Brain pericyte (primary cell): ENCODE measurements around the gene SKAP2.

Experiments used
- DNase-seq: peaks from one replicate; pipeline ENCODE4 v3.0.0-alpha.2; 2012; ENCODE audit warnings: low read depth, low spot score

Gene SKAP2

GRCh38 chr7:26638140-26638539 lies 226.2 kb downstream of the SKAP2 start:
- DNase-seq = no peak

- no peak for DNase-seq
Measured at GRCh38 chr7:26637610-26638009, 226.8 kb downstream of the SKAP2 start.

- DNase-seq = no peak
Measured at GRCh38 chr7:26636808-26637207, 227.6 kb downstream of the SKAP2 start.

- no peak for DNase-seq
Measured at GRCh38 chr7:26633557-26633956, 230.8 kb downstream of the SKAP2 start.

- DNase-seq = no peak
Measured at GRCh38 chr7:26631601-26632000, 232.8 kb downstream of the SKAP2 start.

- no peak for DNase-seq
Measured at GRCh38 chr7:26630941-26631580, 233.3 kb downstream of the SKAP2 start.

GRCh38 chr7:26630361-26630760 lies 234.0 kb downstream of the SKAP2 start:
- DNase-seq = no peak

GRCh38 chr7:26629696-26630095 lies 234.7 kb downstream of the SKAP2 start:
- no peak for DNase-seq

GRCh38 chr7:26627891-26628341 lies 236.5 kb downstream of the SKAP2 start:
- no peak for DNase-seq

- DNase-seq = no peak
Measured at GRCh38 chr7:26627221-26627620, 237.2 kb downstream of the SKAP2 start.

GRCh38 chr7:26626687-26627086 lies 237.7 kb downstream of the SKAP2 start:
- DNase-seq = no peak

- no peak for DNase-seq
Measured at GRCh38 chr7:26626156-26626555, 238.2 kb downstream of the SKAP2 start.

- no peak for DNase-seq
Measured at GRCh38 chr7:26625286-26625685, 239.1 kb downstream of the SKAP2 start.

GRCh38 chr7:26624839-26625238 lies 239.6 kb downstream of the SKAP2 start:
- DNase-seq = no peak

GRCh38 chr7:26624431-26624830 lies 240.0 kb downstream of the SKAP2 start:
- no peak for DNase-seq

- no peak for DNase-seq
Measured at GRCh38 chr7:26620352-26620751, 244.0 kb downstream of the SKAP2 start.

GRCh38 chr7:26619348-26619984 lies 244.9 kb downstream of the SKAP2 start:
- no peak for DNase-seq

- no peak for DNase-seq
Measured at GRCh38 chr7:26618898-26619297, 245.5 kb downstream of the SKAP2 start.

GRCh38 chr7:26618449-26618848 lies 245.9 kb downstream of the SKAP2 start:
- no peak for DNase-seq
